ENCODE data around the gene SP100. TPM values are rescaled to one million over a fixed set of nuclear protein-coding genes. Genes with fewer than 3 reads are reported as not detected.

SP100 gene
- total RNA-seq, 3 donors from 2014 or later, result 83.1 to 130 (median 101) TPM

- TF ChIP-seq, protein P1, sequence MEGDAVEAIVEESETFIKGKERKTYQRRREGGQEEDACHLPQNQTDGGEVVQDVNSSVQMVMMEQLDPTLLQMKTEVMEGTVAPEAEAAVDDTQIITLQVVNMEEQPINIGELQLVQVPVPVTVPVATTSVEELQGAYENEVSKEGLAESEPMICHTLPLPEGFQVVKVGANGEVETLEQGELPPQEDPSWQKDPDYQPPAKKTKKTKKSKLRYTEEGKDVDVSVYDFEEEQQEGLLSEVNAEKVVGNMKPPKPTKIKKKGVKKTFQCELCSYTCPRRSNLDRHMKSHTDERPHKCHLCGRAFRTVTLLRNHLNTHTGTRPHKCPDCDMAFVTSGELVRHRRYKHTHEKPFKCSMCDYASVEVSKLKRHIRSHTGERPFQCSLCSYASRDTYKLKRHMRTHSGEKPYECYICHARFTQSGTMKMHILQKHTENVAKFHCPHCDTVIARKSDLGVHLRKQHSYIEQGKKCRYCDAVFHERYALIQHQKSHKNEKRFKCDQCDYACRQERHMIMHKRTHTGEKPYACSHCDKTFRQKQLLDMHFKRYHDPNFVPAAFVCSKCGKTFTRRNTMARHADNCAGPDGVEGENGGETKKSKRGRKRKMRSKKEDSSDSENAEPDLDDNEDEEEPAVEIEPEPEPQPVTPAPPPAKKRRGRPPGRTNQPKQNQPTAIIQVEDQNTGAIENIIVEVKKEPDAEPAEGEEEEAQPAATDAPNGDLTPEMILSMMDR (IDR thresholded peaks at IDR 0.05), result no peak
- peaks cover 29% of the 10 kb centered on the region for H3K9me3 ChIP-seq
- no peaks in the 10 kb centered on the region for H3K36me3 ChIP-seq (ENCODE audit: low read depth)
- H3K4me1 ChIP-seq (ENCODE audit: low read depth), result no peaks in the 10 kb centered on the region
- no peak overlapping the region for H3K4me3 ChIP-seq
- DNase-seq, result no peak
- ATAC-seq, result no peak
- intact Hi-C loops (cut with DNase I, micrococcal nuclease), result no loop called here
Measured at GRCh38 chr2:230520061-230520874, 104.3 kb downstream of the SP100 start.

DNA sequence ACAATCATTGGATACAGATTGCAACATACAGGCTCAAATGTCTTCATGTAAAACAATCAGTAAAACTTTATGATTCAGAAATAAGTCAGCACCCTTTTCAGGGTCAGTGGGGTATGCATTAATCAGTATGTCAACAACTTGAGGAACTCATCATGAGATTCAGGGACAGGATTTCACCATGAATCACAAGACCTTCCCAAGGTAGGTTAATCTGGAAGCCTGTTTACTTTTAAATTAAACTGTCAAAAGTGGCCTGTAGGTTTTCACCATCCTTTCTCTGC is 104.8 kb downstream of the SP100 start:
- intact Hi-C loops (cut with DNase I, micrococcal nuclease), result no loop called here
- no peaks in the 10 kb centered on the region for H3K36me3 ChIP-seq (ENCODE audit: low read depth)
- DNase-seq, result no peak
- TF ChIP-seq, protein P1 (IDR thresholded peaks at IDR 0.05), result no peak
- no peak overlapping the region for H3K4me3 ChIP-seq
- no peaks in the 10 kb centered on the region for H3K4me1 ChIP-seq (ENCODE audit: low read depth)
- H3K9me3 ChIP-seq, result peaks cover 33% of the 10 kb centered on the region
- no peak for ATAC-seq

DNA sequence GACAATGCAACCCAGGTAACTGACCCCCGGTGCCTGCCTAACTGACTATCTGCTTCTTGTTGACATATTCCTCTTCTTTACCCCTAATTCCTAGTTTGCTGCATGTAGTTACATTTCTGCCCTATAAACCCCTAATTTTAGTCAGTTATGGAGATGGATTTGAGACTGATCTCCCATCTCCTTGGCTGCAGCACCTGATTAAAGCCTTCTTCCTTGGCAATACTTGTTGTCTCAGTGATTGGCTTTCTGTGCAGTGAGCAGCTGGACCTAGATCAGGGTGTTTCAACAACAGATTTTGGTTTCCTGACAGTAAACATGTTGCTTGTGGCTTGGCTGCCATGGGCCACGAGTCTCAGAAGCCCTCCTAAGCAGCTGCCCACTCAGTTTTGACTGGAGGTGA is 105.4 kb downstream of the SP100 start:
- no peak for ATAC-seq
- H3K4me3 ChIP-seq, result no peak overlapping the region
- no peaks in the 10 kb centered on the region for H3K36me3 ChIP-seq (ENCODE audit: low read depth)
- peaks cover 38% of the 10 kb centered on the region for H3K9me3 ChIP-seq
- no peaks in the 10 kb centered on the region for H3K4me1 ChIP-seq (ENCODE audit: low read depth)
- intact Hi-C loops (cut with DNase I, micrococcal nuclease), result no loop called here
- TF ChIP-seq, protein P1 (IDR thresholded peaks at IDR 0.05), result no peak
- DNase-seq, result no peak

GRCh38 chr2:230525682-230526081 is 109.7 kb downstream of the SP100 start:
- no peak for DNase-seq
- H3K9me3 ChIP-seq, result peaks cover 61% of the 10 kb centered on the region
- no peak for ATAC-seq
- TF ChIP-seq, protein P1 (IDR thresholded peaks at IDR 0.05), result no peak
- intact Hi-C loops (cut with DNase I, micrococcal nuclease), result no loop called here
- no peaks in the 10 kb centered on the region for H3K4me1 ChIP-seq (ENCODE audit: low read depth)
- H3K4me3 ChIP-seq, result no peak overlapping the region
- no peaks in the 10 kb centered on the region for H3K36me3 ChIP-seq (ENCODE audit: low read depth)

DNA sequence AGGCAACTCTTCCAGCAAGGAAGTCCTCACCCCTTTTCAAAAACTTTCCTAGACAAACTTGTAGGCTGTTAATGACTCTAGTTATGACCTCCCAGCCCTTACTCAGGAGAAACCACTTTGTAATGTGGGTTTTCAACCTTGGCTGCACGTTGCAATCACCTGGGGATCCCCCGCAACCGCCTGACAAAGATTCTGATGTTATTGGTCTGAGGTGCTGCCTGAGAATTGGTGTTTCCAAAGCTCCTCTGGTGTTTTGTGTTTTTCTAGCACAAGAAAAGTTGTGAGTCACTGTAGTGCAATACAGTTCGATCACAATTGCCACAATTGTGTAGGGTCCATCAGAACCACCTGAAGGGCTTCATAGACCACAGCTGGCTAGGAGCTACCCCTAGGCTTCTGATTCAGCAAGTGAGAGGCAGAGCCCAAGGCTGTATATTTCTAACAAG is 121.6 kb downstream of the SP100 start:
- Histone ChIP-seq H3K4me3 (no peak overlapping the region), H3K9me3 (no peaks in the 10 kb centered on the region), H3K4me1 (ENCODE audit: low read depth) (no peaks in the 10 kb centered on the region), H3K36me3 (ENCODE audit: low read depth) (no peaks in the 10 kb centered on the region)
- ATAC-seq (no peak), DNase-seq (no peak)
- TF ChIP-seq, protein P1 (IDR thresholded peaks at IDR 0.05), result no peak
- intact Hi-C loops (cut with DNase I, micrococcal nuclease), result no loop called here

Measured in mucosa of descending colon (tissue), 3 donors.